Measurements from ENCODE around the gene CSF2RB. TPM values are rescaled to one million over a fixed set of nuclear protein-coding genes. Genes with fewer than 3 reads are reported as not detected.

The CSF2RB gene
- total RNA-seq, 1 donor from 2014 or later, result 0.05 TPM

- no peak overlapping the region for H3K27ac Mint-ChIP-seq (ENCODE audit: unreplicated experiment)
- DNase-seq (ENCODE audit: low spot score), result no peak
- no peak for TF ChIP-seq CTCF (IDR thresholded peaks at IDR 0.05)
- no peak overlapping the region for H3K4me3 Mint-ChIP-seq (ENCODE audit: unreplicated experiment)
- no peaks in the 10 kb centered on the region for H3K36me3 Mint-ChIP-seq (ENCODE audit: low read depth)
- H3K4me1 Mint-ChIP-seq (ENCODE audit: low read depth), result peaks cover 2% of the 10 kb centered on the region
- no peaks in the 10 kb centered on the region for H3K9me3 Mint-ChIP-seq (ENCODE audit: low read depth)
- peaks cover 63% of the 10 kb centered on the region for H3K27me3 Mint-ChIP-seq (ENCODE audit: low read depth)
Measured at GRCh38 chr22:36868546-36869181, 44.8 kb upstream of the CSF2RB start.

- no peak overlapping the region for H3K4me3 Mint-ChIP-seq (ENCODE audit: unreplicated experiment)
Measured at GRCh38 chr22:36870250-36870649, 43.2 kb upstream of the CSF2RB start.

GRCh38 chr22:36871669-36872081, 41.8 kb upstream of the CSF2RB start:
- Mint-ChIP-seq H3K27ac (ENCODE audit: unreplicated experiment) (no peak overlapping the region), H3K4me1 (ENCODE audit: low read depth) (peaks cover 5% of the 10 kb centered on the region), H3K4me3 (ENCODE audit: unreplicated experiment) (no peak overlapping the region), H3K36me3 (ENCODE audit: low read depth) (no peaks in the 10 kb centered on the region), H3K9me3 (ENCODE audit: low read depth) (no peaks in the 10 kb centered on the region), H3K27me3 (ENCODE audit: low read depth) (peaks cover 45% of the 10 kb centered on the region)
- no peak for DNase-seq (ENCODE audit: low spot score)
- TF ChIP-seq CTCF (IDR thresholded peaks at IDR 0.05), result peak; percentile 11

More at GRCh38 chr22:36870250-36870649, 43.2 kb upstream of the CSF2RB start:
- H3K4me1 Mint-ChIP-seq (ENCODE audit: low read depth), result peaks cover 5% of the 10 kb centered on the region
- no peaks in the 10 kb centered on the region for H3K36me3 Mint-ChIP-seq (ENCODE audit: low read depth)
- H3K27me3 Mint-ChIP-seq (ENCODE audit: low read depth), result peaks cover 57% of the 10 kb centered on the region
- DNase-seq (ENCODE audit: low spot score), result no peak
- H3K27ac Mint-ChIP-seq (ENCODE audit: unreplicated experiment), result no peak overlapping the region
- H3K9me3 Mint-ChIP-seq (ENCODE audit: low read depth), result no peaks in the 10 kb centered on the region
- TF ChIP-seq CTCF (IDR thresholded peaks at IDR 0.05), result no peak

GRCh38 chr22:36872084-36872483, 41.3 kb upstream of the CSF2RB start:
- Mint-ChIP-seq H3K27ac (ENCODE audit: unreplicated experiment) (no peak overlapping the region), H3K27me3 (ENCODE audit: low read depth) (peaks cover 44% of the 10 kb centered on the region), H3K4me1 (ENCODE audit: low read depth) (peaks cover 5% of the 10 kb centered on the region), H3K4me3 (ENCODE audit: unreplicated experiment) (no peak overlapping the region), H3K36me3 (ENCODE audit: low read depth) (no peaks in the 10 kb centered on the region), H3K9me3 (ENCODE audit: low read depth) (no peaks in the 10 kb centered on the region)
- no peak for TF ChIP-seq CTCF (IDR thresholded peaks at IDR 0.05)
- no peak for DNase-seq (ENCODE audit: low spot score)

- no peaks in the 10 kb centered on the region for H3K36me3 Mint-ChIP-seq (ENCODE audit: low read depth)
- H3K9me3 Mint-ChIP-seq (ENCODE audit: low read depth), result no peaks in the 10 kb centered on the region
- no peak overlapping the region for H3K4me3 Mint-ChIP-seq (ENCODE audit: unreplicated experiment)
- no peak overlapping the region for H3K27ac Mint-ChIP-seq (ENCODE audit: unreplicated experiment)
- DNase-seq (ENCODE audit: low spot score), result no peak
- H3K4me1 Mint-ChIP-seq (ENCODE audit: low read depth), result peaks cover 5% of the 10 kb centered on the region
- H3K27me3 Mint-ChIP-seq (ENCODE audit: low read depth), result peaks cover 45% of the 10 kb centered on the region
- no peak for TF ChIP-seq CTCF (IDR thresholded peaks at IDR 0.05)
Measured at GRCh38 chr22:36872866-36873498, 40.4 kb upstream of the CSF2RB start.

Measured in chondrocyte (in vitro differentiated cells).